PFSK-1 (cell line): ENCODE data around the gene POLR3E.

Experiments used
- POLR2AphosphoS5 ChIP-seq: IDR thresholded peaks from 2 replicates; pipeline ENCODE4 v1.6.1; 2012; ENCODE audit warnings: low read depth, mild to moderate bottlenecking, control low read depth, low read length, moderate library complexity
- SIN3A ChIP-seq: IDR thresholded peaks from 2 replicates; pipeline ENCODE4 v1.6.1; 2012; ENCODE audit warnings: mild to moderate bottlenecking, low read length, moderate library complexity, borderline replicate concordance; ENCODE audit not compliant: insufficient read depth
- TAF1 ChIP-seq: IDR thresholded peaks from 2 replicates; pipeline ENCODE4 v1.6.1; 2012; ENCODE audit warnings: low read length, control low read depth, borderline replicate concordance; ENCODE audit not compliant: insufficient read depth
- TF ChIP-seq, protein P1 (sequence below), 2 experiments: IDR thresholded peaks; 2 replicates each; pipeline versions ENCODE4 v1.6.1 to v1.8.0; 2011 to 2012; ENCODE audit warnings: low read depth in 2 of 2, low read length in 2 of 2, control low read depth in 1 of 2, inconsistent platforms in 1 of 2, mild to moderate bottlenecking in 1 of 2, moderate library complexity in 1 of 2; ENCODE audit not compliant: insufficient read depth in 1 of 2

DNA sequence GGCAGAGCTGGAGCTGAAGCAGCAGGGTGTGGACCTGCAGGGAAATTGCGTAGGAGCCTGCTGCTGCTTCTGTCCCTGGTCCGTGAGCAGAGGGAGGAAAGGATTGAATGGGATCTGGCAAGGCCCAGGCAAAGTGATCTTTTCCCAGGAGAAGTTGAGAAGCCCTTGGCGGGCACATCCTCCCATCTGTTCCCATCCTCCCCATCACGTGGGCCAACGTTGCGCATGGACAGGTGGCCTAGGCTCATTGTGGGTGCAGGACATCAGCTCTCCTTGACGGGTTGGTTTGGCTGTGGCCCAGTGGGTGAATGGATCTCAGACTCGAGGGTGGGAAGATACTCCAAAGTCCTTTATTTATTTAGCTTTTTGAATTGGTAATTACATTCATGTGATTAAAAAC, 29.4 kb upstream of the POLR3E start:
- TF ChIP-seq, protein P1, sequence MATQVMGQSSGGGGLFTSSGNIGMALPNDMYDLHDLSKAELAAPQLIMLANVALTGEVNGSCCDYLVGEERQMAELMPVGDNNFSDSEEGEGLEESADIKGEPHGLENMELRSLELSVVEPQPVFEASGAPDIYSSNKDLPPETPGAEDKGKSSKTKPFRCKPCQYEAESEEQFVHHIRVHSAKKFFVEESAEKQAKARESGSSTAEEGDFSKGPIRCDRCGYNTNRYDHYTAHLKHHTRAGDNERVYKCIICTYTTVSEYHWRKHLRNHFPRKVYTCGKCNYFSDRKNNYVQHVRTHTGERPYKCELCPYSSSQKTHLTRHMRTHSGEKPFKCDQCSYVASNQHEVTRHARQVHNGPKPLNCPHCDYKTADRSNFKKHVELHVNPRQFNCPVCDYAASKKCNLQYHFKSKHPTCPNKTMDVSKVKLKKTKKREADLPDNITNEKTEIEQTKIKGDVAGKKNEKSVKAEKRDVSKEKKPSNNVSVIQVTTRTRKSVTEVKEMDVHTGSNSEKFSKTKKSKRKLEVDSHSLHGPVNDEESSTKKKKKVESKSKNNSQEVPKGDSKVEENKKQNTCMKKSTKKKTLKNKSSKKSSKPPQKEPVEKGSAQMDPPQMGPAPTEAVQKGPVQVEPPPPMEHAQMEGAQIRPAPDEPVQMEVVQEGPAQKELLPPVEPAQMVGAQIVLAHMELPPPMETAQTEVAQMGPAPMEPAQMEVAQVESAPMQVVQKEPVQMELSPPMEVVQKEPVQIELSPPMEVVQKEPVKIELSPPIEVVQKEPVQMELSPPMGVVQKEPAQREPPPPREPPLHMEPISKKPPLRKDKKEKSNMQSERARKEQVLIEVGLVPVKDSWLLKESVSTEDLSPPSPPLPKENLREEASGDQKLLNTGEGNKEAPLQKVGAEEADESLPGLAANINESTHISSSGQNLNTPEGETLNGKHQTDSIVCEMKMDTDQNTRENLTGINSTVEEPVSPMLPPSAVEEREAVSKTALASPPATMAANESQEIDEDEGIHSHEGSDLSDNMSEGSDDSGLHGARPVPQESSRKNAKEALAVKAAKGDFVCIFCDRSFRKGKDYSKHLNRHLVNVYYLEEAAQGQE (IDR thresholded peaks at IDR 0.05; ENCODE audit: insufficient read depth in 1 of 2, low read depth in 2 of 2, low read length in 2 of 2): no peak
- no peak for TF ChIP-seq SIN3A
- no peak for TF ChIP-seq POLR2AphosphoS5
- TF ChIP-seq TAF1: no peak
